IMR-90 (cell line): ENCODE measurements around the gene ATP13A1. TPM values are rescaled to one million over a fixed set of nuclear protein-coding genes. Genes with fewer than 3 reads are reported as not detected.

Experiments used
- ATAC-seq: fragments of 200-7000 bp; cut with Tn5 transposase; 2 replicates; pipeline ENCODE4 v1.9.1; 2020; ENCODE audit warnings: low read depth, mild to moderate bottlenecking, moderate library complexity
- BruUV-seq: library from RNA; stranded (reverse); fragments of 400-500 nt; replicated peaks from 2 replicates; lab custom pipeline; 2021; lab: Mats Ljungman, UMichigan
- CTCF ChIA-PET: fragments of 300-600 bp; formaldehyde crosslinking; extraction: SDS; loops from one replicate; lab custom pipeline; 2021; ENCODE audit warnings: antibody characterized with exemption; lab: Yijun Ruan, JAX
- POLR2A ChIA-PET: fragments of 300-600 bp; sonication (Branson Sonifier 250); formaldehyde crosslinking; loops from one replicate; lab custom pipeline; 2022; ENCODE audit warnings: antibody characterized with exemption; ENCODE audit not compliant: unreplicated experiment; lab: Charles Lee
- DNase-seq: peaks from one replicate; pipeline ENCODE4 v3.0.0; 2013
- H2AFZ ChIP-seq: replicated peaks from 2 replicates; pipeline ENCODE3; 2013; ENCODE audit warnings: low read length, mild to moderate bottlenecking; ENCODE audit not compliant: poor library complexity
- H2AK5ac ChIP-seq: 2 replicates; pipeline ENCODE4 v1.6.1; 2013; ENCODE audit warnings: low read depth, low read length, inconsistent platforms
- H2AK9ac ChIP-seq: replicated peaks from 2 replicates; pipeline ENCODE3; 2013; ENCODE audit warnings: mild to moderate bottlenecking, low read depth, low read length, moderate library complexity; ENCODE audit not compliant: poor library complexity
- H2BK120ac ChIP-seq: 2 replicates; pipeline ENCODE4 v1.6.1; 2013; ENCODE audit warnings: low read depth, low read length, inconsistent platforms
- H2BK15ac ChIP-seq: 3 replicates; pipeline ENCODE4 v1.6.1; 2013; ENCODE audit warnings: low read depth, low read length, inconsistent platforms
- H2BK20ac ChIP-seq: 2 replicates; pipeline ENCODE4 v1.6.1; 2013; ENCODE audit warnings: low read depth, mild to moderate bottlenecking, inconsistent platforms, low read length, moderate library complexity
- H2BK5ac ChIP-seq: 2 replicates; pipeline ENCODE4 v1.6.1; 2013; ENCODE audit warnings: mild to moderate bottlenecking, low read depth, low read length, inconsistent platforms; ENCODE audit not compliant: poor library complexity, severe bottlenecking
- H3K14ac ChIP-seq: replicated peaks from 2 replicates; pipeline ENCODE4 v1.6.1; 2013; ENCODE audit warnings: low read depth, low read length, inconsistent platforms
- H3K18ac ChIP-seq: 2 replicates; pipeline ENCODE4 v1.6.1; 2013; ENCODE audit warnings: low read depth, low read length, control low read depth
- H3K23ac ChIP-seq: 2 replicates; pipeline ENCODE4 v1.6.1; 2013; ENCODE audit warnings: low read depth, low read length, inconsistent platforms
- H3K27ac ChIP-seq: 2 replicates; pipeline ENCODE4 v1.5.1; 2013; ENCODE audit warnings: mild to moderate bottlenecking, control low read depth, low read length; ENCODE audit not compliant: insufficient read depth
- H3K27me3 ChIP-seq: 2 replicates; pipeline ENCODE4 v1.6.1; 2013; ENCODE audit warnings: low read length; ENCODE audit not compliant: control insufficient read depth, insufficient read depth
- H3K36me3 ChIP-seq: 2 replicates; pipeline ENCODE4 v1.6.1; 2013; ENCODE audit warnings: low read length, mixed read lengths; ENCODE audit not compliant: control insufficient read depth, insufficient read depth
- H3K4ac ChIP-seq: 2 replicates; pipeline ENCODE4 v1.6.1; 2013; ENCODE audit warnings: low read depth, low read length, inconsistent platforms
- H3K4me1 ChIP-seq: 2 replicates; pipeline ENCODE4 v1.6.1; 2013; ENCODE audit warnings: low read length, mixed read lengths; ENCODE audit not compliant: control insufficient read depth, insufficient read depth
- H3K4me2 ChIP-seq: 2 replicates; pipeline ENCODE4 v1.6.1; 2013; ENCODE audit warnings: low read depth, mild to moderate bottlenecking, control low read depth, low read length, moderate library complexity
- H3K4me3 ChIP-seq: 2 replicates; pipeline ENCODE4 v1.5.1; 2013; ENCODE audit warnings: low read depth, mild to moderate bottlenecking, control low read depth, low read length, moderate library complexity; ENCODE audit not compliant: insufficient read depth
- H3K56ac ChIP-seq: 2 replicates; pipeline ENCODE4 v1.6.1; 2013; ENCODE audit warnings: low read length, inconsistent platforms; ENCODE audit not compliant: insufficient read depth; ENCODE audit errors: extremely low read depth
- H3K79me1 ChIP-seq, 2 experiments: 2 replicates each; pipeline ENCODE4 v1.6.1; 2013; ENCODE audit warnings: low read length in 2 of 2, inconsistent platforms in 1 of 2, low read depth in 1 of 2
- H3K9ac ChIP-seq: 2 replicates; pipeline ENCODE4 v1.6.1; 2013; ENCODE audit warnings: low read depth, low read length, control low read depth
- H3K9me1 ChIP-seq: 2 replicates; pipeline ENCODE4 v1.6.1; 2013; ENCODE audit warnings: low read length, inconsistent platforms; ENCODE audit not compliant: insufficient read depth
- H3K9me3 ChIP-seq: 2 replicates; pipeline ENCODE4 v1.6.1; 2013; ENCODE audit warnings: low read length; ENCODE audit not compliant: control insufficient read depth, insufficient read depth
- H4K20me1 ChIP-seq: 2 replicates; pipeline ENCODE4 v1.6.1; 2013; ENCODE audit warnings: low read length, inconsistent platforms; ENCODE audit not compliant: insufficient read depth
- H4K5ac ChIP-seq: 2 replicates; pipeline ENCODE4 v1.6.1; 2013; ENCODE audit warnings: mild to moderate bottlenecking, low read depth, low read length, control low read depth
- H4K8ac ChIP-seq, 2 experiments: 2 replicates each; pipeline ENCODE4 v1.6.1; 2013; ENCODE audit warnings: low read depth in 2 of 2, low read length in 2 of 2, control low read depth in 1 of 2, inconsistent platforms in 1 of 2
- H4K91ac ChIP-seq: 2 replicates; pipeline ENCODE4 v1.6.1; 2013; ENCODE audit warnings: low read depth, low read length, inconsistent platforms; ENCODE audit not compliant: insufficient read depth
- BHLHE40 ChIP-seq: fragments of 150-350 bp; IDR thresholded peaks from 2 replicates; pipeline ENCODE4 v1.6.1; 2016; ENCODE audit warnings: mild to moderate bottlenecking, low read depth, low read length
- CHD1 ChIP-seq: IDR thresholded peaks from 2 replicates; pipeline ENCODE4 v1.6.1; 2012; ENCODE audit warnings: low read depth, low read length, improper control_type of control experiment
- WGBS, 2 experiments: methylation state at CpG; one replicate each; pipeline versions ENCODE4 v1.1.5 to v1.1.7; 2013; ENCODE audit warnings: missing lambda C conversion rate in 2 of 2; ENCODE audit not compliant: insufficient read length in 1 of 2; ENCODE audit errors: extremely low coverage in 2 of 2; 5-methylcytosine and 5-hydroxymethylcytosine counted together
- dilution Hi-C: fragments of 300-500 bp; cut with HindIII; formaldehyde crosslinking; loops from one replicate; pipeline ENCODE4 v1.14.3; 2018; ENCODE audit warnings: low sequenced_read_pairs; ENCODE audit not compliant: unreplicated experiment
- in situ Hi-C: fragments of 300-500 bp; cut with MboI; formaldehyde crosslinking; loops from 3 replicates; pipeline ENCODE4 v1.14.3; 2019; ENCODE audit warnings: low sequenced_read_pairs, inconsistent platforms, mixed read lengths
- intact Hi-C: fragments of 100-400 bp; cut with micrococcal nuclease; formaldehyde crosslinking; loops from 2 replicates; pipeline ENCODE4 v1.10.0; 2022
- polyA plus RNA-seq, 3 experiments: library from polyadenylated mRNA; depleted of rRNA; stranded (reverse); fragments of >200 nt; gene quantifications; 2 replicates each; pipeline ENCODE4 v1.2.3, GENCODE V29; 2012; ENCODE audit warnings: low replicate concordance in 1 of 3
- total RNA-seq: library from RNA; depleted of rRNA; stranded (reverse); fragments of >200 nt; gene quantifications from 2 replicates; pipeline ENCODE4 v1.2.3, GENCODE V29; 2012
- TF ChIP-seq, protein P1 (sequence below): fragments of 150-350 bp; IDR thresholded peaks from 2 replicates; pipeline ENCODE4 v1.6.1; 2016; ENCODE audit warnings: low read depth, mild to moderate bottlenecking, low read length, moderate library complexity, borderline replicate concordance

Gene ATP13A1
- total and polyA plus RNA-seq, 2 of the 4 experiments (the other 2 are of a cell fraction), result 13.3 to 43.8 TPM

DNA sequence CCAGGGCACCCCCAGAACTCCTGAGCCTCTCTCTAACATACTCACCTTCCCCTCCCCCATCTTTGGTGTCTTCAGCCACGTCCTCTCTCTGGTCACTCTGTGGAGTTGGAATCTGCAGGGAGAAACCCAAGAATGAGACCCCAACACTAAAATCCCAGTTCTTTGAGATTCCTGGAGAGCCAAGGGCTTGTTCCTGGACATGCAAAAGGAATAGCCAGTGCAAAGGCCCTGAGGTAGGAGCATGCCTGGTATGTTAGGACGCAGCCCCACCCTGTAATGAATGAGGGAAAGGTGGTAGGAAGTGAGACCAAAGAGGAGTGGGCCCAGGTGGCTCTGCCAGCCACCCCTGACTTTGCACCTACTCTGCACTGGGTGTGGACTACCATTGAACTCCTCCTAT is 33.0 kb downstream of the ATP13A1 start:
- Histone ChIP-seq H3K4me2 (no peak overlapping the region), H3K36me3 (peaks cover 39% of the 10 kb centered on the region), H3K18ac (no peak overlapping the region), H2AFZ (no peak overlapping the region), H2AK5ac (no peak overlapping the region), H2BK5ac (no peak overlapping the region), H3K23ac (no peak overlapping the region), H2AK9ac (peak overlapping the region; percentile 50), H2BK120ac (no peak overlapping the region), H3K4me1 (no peaks in the 10 kb centered on the region), H3K4me3 (no peak overlapping the region), H4K91ac (no peak overlapping the region), H3K14ac (no peak overlapping the region), H3K9ac (no peak overlapping the region), H4K5ac (no peak overlapping the region), H3K9me3 (no peaks in the 10 kb centered on the region), H3K9me1 (peaks cover 3% of the 10 kb centered on the region), H3K27me3 (no peaks in the 10 kb centered on the region; the same call in 1 of the 2 replicates), H3K79me1 (no peaks in the 10 kb centered on the region), H2BK20ac (no peak overlapping the region), H3K56ac (no peak overlapping the region), H4K20me1 (no peaks in the 10 kb centered on the region), H4K8ac (no peak overlapping the region), H3K27ac (no peak overlapping the region), H3K4ac (no peak overlapping the region), H2BK15ac (no peak overlapping the region)
- no peak for TF ChIP-seq CHD1
- TF ChIP-seq BHLHE40, result no peak
- TF ChIP-seq, protein P1, sequence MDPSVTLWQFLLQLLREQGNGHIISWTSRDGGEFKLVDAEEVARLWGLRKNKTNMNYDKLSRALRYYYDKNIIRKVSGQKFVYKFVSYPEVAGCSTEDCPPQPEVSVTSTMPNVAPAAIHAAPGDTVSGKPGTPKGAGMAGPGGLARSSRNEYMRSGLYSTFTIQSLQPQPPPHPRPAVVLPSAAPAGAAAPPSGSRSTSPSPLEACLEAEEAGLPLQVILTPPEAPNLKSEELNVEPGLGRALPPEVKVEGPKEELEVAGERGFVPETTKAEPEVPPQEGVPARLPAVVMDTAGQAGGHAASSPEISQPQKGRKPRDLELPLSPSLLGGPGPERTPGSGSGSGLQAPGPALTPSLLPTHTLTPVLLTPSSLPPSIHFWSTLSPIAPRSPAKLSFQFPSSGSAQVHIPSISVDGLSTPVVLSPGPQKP, result no peak
- intact Hi-C loops (no loop called here), in situ Hi-C loops (loop anchor here (25.0 kb wide), 1 partner anchor 243 kb away; no protein-coding TSS in a partner anchor), dilution Hi-C loops (no loop called here)
- DNase-seq, result no peak
- ChIA-PET POLR2A (no interaction called here), CTCF (no interaction called here)
- no peak for ATAC-seq
- WGBS, 2 experiments, result no CpG with 5 or more reads among the region's 2 CpGs
- BruUV-seq, result no TSS peak
